ENCODE data around the gene OBP2A.

DNA sequence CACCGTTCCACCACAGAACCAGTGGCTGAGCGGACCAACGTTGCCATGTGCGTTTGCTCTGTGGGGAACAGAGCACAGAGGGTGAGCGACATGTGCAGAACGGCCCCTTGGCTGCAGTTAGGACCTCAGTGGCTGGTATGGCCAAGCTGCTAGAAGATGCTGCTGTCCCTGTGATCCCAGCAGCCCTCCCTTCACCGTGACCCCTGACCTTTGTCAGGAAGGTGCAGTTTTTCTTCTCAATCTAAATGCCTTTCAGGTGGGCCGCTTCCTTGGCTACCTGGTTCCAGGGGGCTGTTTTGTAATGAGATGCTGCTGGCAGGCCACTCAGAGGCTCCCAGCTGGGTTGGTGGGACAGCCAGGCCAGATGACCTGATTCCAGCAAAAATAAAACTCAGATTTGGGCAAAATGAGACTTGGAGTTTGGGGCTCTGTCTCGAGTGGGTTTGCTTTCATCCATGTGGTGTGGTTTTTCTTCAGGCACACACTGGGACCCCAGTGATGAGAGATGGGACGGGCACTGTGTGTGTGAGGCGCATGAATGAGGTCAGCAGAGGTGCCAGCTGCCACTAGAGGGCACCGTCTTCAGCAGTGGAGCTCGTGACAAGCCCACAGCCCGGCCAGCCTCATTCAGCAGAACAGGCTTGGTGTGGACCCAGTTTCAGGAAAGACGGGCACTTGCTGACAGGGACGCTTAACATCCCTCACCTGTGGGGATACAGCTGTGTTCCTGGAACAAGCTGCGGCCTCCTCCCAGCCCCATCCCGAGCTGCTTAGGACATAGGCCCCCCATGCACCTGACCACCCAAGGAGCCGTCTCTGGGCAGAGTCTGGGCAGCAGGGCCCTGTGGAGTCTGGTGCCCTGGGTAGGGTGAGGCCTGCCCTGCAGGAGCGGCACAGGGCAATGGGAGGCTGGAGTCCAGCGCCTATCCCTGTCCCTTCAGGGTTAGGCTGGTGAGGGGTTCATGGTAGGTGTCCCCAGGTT, 41.4 kb upstream of the OBP2A start:
- TF ChIP-seq, protein P1, sequence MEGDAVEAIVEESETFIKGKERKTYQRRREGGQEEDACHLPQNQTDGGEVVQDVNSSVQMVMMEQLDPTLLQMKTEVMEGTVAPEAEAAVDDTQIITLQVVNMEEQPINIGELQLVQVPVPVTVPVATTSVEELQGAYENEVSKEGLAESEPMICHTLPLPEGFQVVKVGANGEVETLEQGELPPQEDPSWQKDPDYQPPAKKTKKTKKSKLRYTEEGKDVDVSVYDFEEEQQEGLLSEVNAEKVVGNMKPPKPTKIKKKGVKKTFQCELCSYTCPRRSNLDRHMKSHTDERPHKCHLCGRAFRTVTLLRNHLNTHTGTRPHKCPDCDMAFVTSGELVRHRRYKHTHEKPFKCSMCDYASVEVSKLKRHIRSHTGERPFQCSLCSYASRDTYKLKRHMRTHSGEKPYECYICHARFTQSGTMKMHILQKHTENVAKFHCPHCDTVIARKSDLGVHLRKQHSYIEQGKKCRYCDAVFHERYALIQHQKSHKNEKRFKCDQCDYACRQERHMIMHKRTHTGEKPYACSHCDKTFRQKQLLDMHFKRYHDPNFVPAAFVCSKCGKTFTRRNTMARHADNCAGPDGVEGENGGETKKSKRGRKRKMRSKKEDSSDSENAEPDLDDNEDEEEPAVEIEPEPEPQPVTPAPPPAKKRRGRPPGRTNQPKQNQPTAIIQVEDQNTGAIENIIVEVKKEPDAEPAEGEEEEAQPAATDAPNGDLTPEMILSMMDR (IDR thresholded peaks at IDR 0.05), result peak; percentile 51 to 72 (median 58)
- TF ChIP-seq POLR2A (IDR thresholded peaks at IDR 0.05) (no peak), EP300 (IDR thresholded peaks at IDR 0.05) (no peak)

Data from tibial nerve (tissue), 4 donors.